Measurements from ENCODE around the gene RSRC1.
"Not testable (repeated sequence)": the region's sequence is repeated elsewhere in the genome, so short reads cannot be mapped to it uniquely, and the experiment has no call there.

RSRC1 gene

DNA sequence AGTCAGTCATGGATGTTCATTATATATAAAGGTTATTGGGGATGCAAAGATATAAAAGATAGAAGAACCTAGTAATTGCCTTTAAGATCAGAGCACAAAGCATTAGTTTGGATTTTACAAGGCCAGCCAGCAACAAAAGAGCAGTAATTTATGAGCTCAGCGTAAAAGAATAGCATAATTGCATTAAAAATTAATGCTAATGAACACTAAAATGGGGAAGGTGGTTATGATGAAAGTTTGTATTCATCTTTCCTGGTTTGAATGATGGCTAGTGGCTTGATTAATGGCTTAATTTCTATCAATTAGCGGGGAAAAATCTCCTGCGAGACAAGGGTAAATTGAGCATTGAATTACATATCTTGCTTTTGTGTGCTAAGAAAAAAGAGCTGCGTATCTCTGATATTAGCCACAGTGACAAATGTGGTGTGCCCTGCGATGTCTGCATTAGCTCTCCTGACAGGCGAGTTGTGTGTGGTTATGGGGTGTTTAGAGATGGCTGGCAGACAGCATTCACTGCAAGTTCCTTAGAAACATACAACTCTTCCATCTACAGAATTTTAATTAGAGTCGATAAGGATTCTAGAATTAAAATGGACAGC, 418.3 kb downstream of the RSRC1 start:
- no peak overlapping the region for H3K4me3 ChIP-seq (ENCODE audit: low read depth, low read length)
- no peaks in the 10 kb centered on the region for H3K36me3 ChIP-seq (ENCODE audit: control insufficient read depth, insufficient read depth, low read length)
- H3K4me1 ChIP-seq (ENCODE audit: control insufficient read depth, insufficient read depth, low read length): no peaks in the 10 kb centered on the region
- H3K9me3 ChIP-seq (ENCODE audit: control insufficient read depth, insufficient read depth, low read length): no peaks in the 10 kb centered on the region
- no peak overlapping the region for H3K9ac ChIP-seq (ENCODE audit: low read depth, low read length)
- no peaks in the 10 kb centered on the region for H3K27me3 ChIP-seq (ENCODE audit: control insufficient read depth, insufficient read depth, low read length)

DNA sequence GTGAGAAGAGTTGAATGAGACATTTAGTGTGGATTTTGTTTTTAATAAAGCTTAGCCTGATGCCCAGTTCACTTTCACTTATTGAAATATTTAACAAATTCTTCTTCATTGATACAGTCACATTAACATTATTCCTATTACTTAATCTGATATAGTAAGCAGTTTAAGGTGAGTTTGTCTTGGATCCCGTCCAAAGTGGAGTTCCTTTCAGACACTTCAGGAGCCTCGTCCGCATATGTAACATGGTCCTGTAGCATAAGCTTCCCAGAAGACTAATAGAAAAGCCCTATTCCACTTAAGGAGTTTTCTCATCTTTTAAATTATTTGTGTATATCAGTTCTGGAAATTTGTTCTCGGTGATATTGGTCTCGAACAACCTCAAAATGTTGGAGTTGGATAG, 421.4 kb downstream of the RSRC1 start:
- H3K4me3 ChIP-seq (ENCODE audit: low read depth, low read length): no peak overlapping the region
- H3K27me3 ChIP-seq (ENCODE audit: control insufficient read depth, insufficient read depth, low read length): no peaks in the 10 kb centered on the region
- H3K9me3 ChIP-seq (ENCODE audit: control insufficient read depth, insufficient read depth, low read length): no peaks in the 10 kb centered on the region
- H3K36me3 ChIP-seq (ENCODE audit: control insufficient read depth, insufficient read depth, low read length): no peaks in the 10 kb centered on the region
- no peaks in the 10 kb centered on the region for H3K4me1 ChIP-seq (ENCODE audit: control insufficient read depth, insufficient read depth, low read length)
- H3K9ac ChIP-seq (ENCODE audit: low read depth, low read length): no peak overlapping the region

- Histone ChIP-seq H3K36me3 (ENCODE audit: control insufficient read depth, insufficient read depth, low read length) (no peaks in the 10 kb centered on the region), H3K4me1 (ENCODE audit: control insufficient read depth, insufficient read depth, low read length) (no peaks in the 10 kb centered on the region), H3K4me3 (ENCODE audit: low read depth, low read length) (no peak overlapping the region), H3K9me3 (ENCODE audit: control insufficient read depth, insufficient read depth, low read length) (no peaks in the 10 kb centered on the region), H3K27me3 (ENCODE audit: control insufficient read depth, insufficient read depth, low read length) (no peaks in the 10 kb centered on the region), H3K9ac (ENCODE audit: low read depth, low read length) (no peak overlapping the region)
These were observed 422.3 kb downstream of the RSRC1 start for GRCh38 chr3:158532099-158532734.

DNA sequence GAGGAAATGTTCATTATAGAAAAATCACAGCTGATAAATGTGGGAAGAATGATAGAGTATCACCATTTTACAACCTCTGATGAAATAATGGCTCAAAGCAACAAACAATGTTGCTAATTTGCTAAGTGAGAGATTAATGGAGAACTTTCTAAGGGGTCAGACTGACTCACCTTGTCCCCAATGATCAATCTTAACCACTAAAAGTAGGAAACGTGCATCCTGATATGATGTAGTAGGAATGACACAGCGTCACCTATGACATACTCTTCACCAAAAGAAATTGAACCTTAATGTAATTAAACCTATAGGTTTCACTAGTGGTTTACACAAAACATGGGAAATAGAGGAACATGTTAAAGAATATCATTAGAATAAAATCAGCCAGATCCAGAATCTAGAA, 426.0 kb downstream of the RSRC1 start:
- Histone ChIP-seq H3K9me3 (ENCODE audit: control insufficient read depth, insufficient read depth, low read length) (no peaks in the 10 kb centered on the region), H3K4me3 (ENCODE audit: low read depth, low read length) (no peak overlapping the region), H3K27me3 (ENCODE audit: control insufficient read depth, insufficient read depth, low read length) (no peaks in the 10 kb centered on the region), H3K9ac (ENCODE audit: low read depth, low read length) (no peak overlapping the region), H3K4me1 (ENCODE audit: control insufficient read depth, insufficient read depth, low read length) (no peaks in the 10 kb centered on the region), H3K36me3 (ENCODE audit: control insufficient read depth, insufficient read depth, low read length) (no peaks in the 10 kb centered on the region)

DNA sequence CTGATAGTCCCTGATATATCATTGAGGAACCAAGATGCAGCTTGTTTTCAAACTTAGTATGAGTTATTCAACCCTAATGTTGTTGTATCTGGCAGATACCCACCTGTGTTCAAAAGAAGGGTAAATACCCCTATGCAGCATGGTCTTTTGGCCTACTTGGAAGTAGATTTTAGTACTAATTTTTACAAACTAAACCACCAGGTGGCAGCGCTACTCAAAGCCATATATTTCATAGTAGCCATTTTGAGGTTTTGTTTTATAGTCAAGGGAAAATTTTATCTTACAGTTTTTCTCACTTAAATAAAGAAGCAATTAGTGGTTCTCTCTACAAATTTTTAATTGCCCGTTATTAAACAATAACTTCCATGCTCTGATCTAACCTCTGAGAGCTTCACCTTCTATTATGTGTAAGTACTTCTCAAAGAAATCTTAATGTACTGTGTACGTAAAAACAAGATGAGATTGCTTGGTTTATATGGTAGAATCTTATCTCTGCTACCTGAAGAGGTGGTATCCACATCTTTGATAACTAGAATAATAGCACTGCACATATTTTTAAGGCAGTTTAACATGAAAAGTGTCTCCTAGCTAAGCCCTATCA, 429.6 kb downstream of the RSRC1 start:
- Histone ChIP-seq H3K27me3 (ENCODE audit: control insufficient read depth, insufficient read depth, low read length) (no peaks in the 10 kb centered on the region), H3K9me3 (ENCODE audit: control insufficient read depth, insufficient read depth, low read length) (no peaks in the 10 kb centered on the region), H3K4me3 (ENCODE audit: low read depth, low read length) (no peak overlapping the region), H3K4me1 (ENCODE audit: control insufficient read depth, insufficient read depth, low read length) (no peaks in the 10 kb centered on the region), H3K36me3 (ENCODE audit: control insufficient read depth, insufficient read depth, low read length) (no peaks in the 10 kb centered on the region), H3K9ac (ENCODE audit: low read depth, low read length) (no peak overlapping the region)

- Histone ChIP-seq H3K4me1 (ENCODE audit: control insufficient read depth, insufficient read depth, low read length) (no peaks in the 10 kb centered on the region), H3K9ac (ENCODE audit: low read depth, low read length) (no peak overlapping the region), H3K4me3 (ENCODE audit: low read depth, low read length) (no peak overlapping the region), H3K27me3 (ENCODE audit: control insufficient read depth, insufficient read depth, low read length) (no peaks in the 10 kb centered on the region), H3K36me3 (ENCODE audit: control insufficient read depth, insufficient read depth, low read length) (no peaks in the 10 kb centered on the region), H3K9me3 (ENCODE audit: control insufficient read depth, insufficient read depth, low read length) (no peaks in the 10 kb centered on the region)
These were observed 430.2 kb downstream of the RSRC1 start for GRCh38 chr3:158540066-158540465.

DNA sequence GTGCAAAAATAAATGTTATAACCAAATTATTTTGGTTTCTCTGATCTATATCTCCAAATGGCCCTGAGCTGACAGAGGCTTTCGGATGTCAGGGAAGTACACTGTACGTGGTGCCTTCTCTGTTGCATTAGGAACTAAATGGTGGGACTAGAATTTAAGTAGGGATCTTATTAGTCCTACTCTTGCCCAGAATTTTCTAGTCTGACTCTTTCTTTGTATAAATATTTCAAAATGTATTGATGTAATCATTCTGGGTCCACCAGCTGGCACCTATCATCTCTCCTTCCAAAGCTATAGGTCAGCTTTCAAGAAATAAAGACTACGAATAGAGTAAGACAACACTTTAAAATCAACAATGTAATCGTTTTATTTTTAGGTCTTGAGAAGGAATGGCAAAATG, 438.8 kb downstream of the RSRC1 start:
- H3K9me3 ChIP-seq (ENCODE audit: control insufficient read depth, insufficient read depth, low read length): no peaks in the 10 kb centered on the region
- H3K27me3 ChIP-seq (ENCODE audit: control insufficient read depth, insufficient read depth, low read length): no peaks in the 10 kb centered on the region
- H3K9ac ChIP-seq (ENCODE audit: low read depth, low read length): no peak overlapping the region
- H3K4me3 ChIP-seq (ENCODE audit: low read depth, low read length): no peak overlapping the region
- H3K4me1 ChIP-seq (ENCODE audit: control insufficient read depth, insufficient read depth, low read length): no peaks in the 10 kb centered on the region
- no peaks in the 10 kb centered on the region for H3K36me3 ChIP-seq (ENCODE audit: control insufficient read depth, insufficient read depth, low read length)

DNA sequence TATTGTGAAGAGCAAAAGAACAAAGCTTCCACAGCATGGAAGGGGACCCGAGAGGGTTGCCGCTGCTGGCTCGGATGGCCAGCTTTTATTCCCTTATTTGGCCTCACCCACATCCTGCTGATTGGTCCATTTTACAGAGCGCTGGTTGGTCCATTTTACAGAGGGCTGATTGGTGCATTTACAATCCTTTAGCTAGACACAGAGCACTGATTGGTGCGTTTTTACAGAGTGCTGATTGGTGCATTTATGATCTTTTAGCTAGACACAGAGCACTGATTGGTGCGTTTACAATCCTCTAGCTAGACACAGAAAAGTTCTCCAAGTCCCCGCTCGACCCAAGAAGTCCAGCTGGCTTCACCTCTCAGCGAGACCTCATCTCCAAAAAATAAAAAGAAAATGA, 440.0 kb downstream of the RSRC1 start:
- not testable (repeated sequence) for H3K27me3 ChIP-seq (ENCODE audit: control insufficient read depth, insufficient read depth, low read length); H3K9me3 ChIP-seq (ENCODE audit: control insufficient read depth, insufficient read depth, low read length); H3K9ac ChIP-seq (ENCODE audit: low read depth, low read length); H3K4me3 ChIP-seq (ENCODE audit: low read depth, low read length); H3K4me1 ChIP-seq (ENCODE audit: control insufficient read depth, insufficient read depth, low read length); H3K36me3 ChIP-seq (ENCODE audit: control insufficient read depth, insufficient read depth, low read length)

GRCh38 chr3:158552124-158552523, 442.2 kb downstream of the RSRC1 start:
- no peaks in the 10 kb centered on the region for H3K27me3 ChIP-seq (ENCODE audit: control insufficient read depth, insufficient read depth, low read length)
- no peak overlapping the region for H3K4me3 ChIP-seq (ENCODE audit: low read depth, low read length)
- H3K9me3 ChIP-seq (ENCODE audit: control insufficient read depth, insufficient read depth, low read length): no peaks in the 10 kb centered on the region
- H3K36me3 ChIP-seq (ENCODE audit: control insufficient read depth, insufficient read depth, low read length): no peaks in the 10 kb centered on the region
- H3K9ac ChIP-seq (ENCODE audit: low read depth, low read length): no peak overlapping the region
- no peaks in the 10 kb centered on the region for H3K4me1 ChIP-seq (ENCODE audit: control insufficient read depth, insufficient read depth, low read length)

GRCh38 chr3:158559504-158559903, 449.6 kb downstream of the RSRC1 start:
- H3K27me3 ChIP-seq (ENCODE audit: control insufficient read depth, insufficient read depth, low read length): no peaks in the 10 kb centered on the region
- H3K4me1 ChIP-seq (ENCODE audit: control insufficient read depth, insufficient read depth, low read length): no peaks in the 10 kb centered on the region
- H3K4me3 ChIP-seq (ENCODE audit: low read depth, low read length): no peak overlapping the region
- no peaks in the 10 kb centered on the region for H3K36me3 ChIP-seq (ENCODE audit: control insufficient read depth, insufficient read depth, low read length)
- no peaks in the 10 kb centered on the region for H3K9me3 ChIP-seq (ENCODE audit: control insufficient read depth, insufficient read depth, low read length)
- H3K9ac ChIP-seq (ENCODE audit: low read depth, low read length): no peak overlapping the region

GRCh38 chr3:158560979-158561378, 451.1 kb downstream of the RSRC1 start:
- Histone ChIP-seq H3K27me3 (ENCODE audit: control insufficient read depth, insufficient read depth, low read length) (no peaks in the 10 kb centered on the region), H3K4me3 (ENCODE audit: low read depth, low read length) (no peak overlapping the region), H3K9ac (ENCODE audit: low read depth, low read length) (no peak overlapping the region), H3K4me1 (ENCODE audit: control insufficient read depth, insufficient read depth, low read length) (no peaks in the 10 kb centered on the region), H3K36me3 (ENCODE audit: control insufficient read depth, insufficient read depth, low read length) (no peaks in the 10 kb centered on the region), H3K9me3 (ENCODE audit: control insufficient read depth, insufficient read depth, low read length) (no peaks in the 10 kb centered on the region)

- Histone ChIP-seq H3K9ac (ENCODE audit: low read depth, low read length) (no peak overlapping the region), H3K9me3 (ENCODE audit: control insufficient read depth, insufficient read depth, low read length) (no peaks in the 10 kb centered on the region), H3K4me1 (ENCODE audit: control insufficient read depth, insufficient read depth, low read length) (no peaks in the 10 kb centered on the region), H3K36me3 (ENCODE audit: control insufficient read depth, insufficient read depth, low read length) (no peaks in the 10 kb centered on the region), H3K4me3 (ENCODE audit: low read depth, low read length) (no peak overlapping the region), H3K27me3 (ENCODE audit: control insufficient read depth, insufficient read depth, low read length) (no peaks in the 10 kb centered on the region)
These were observed 452.8 kb downstream of the RSRC1 start for GRCh38 chr3:158562674-158563073.

All from iPS-15b (cell line).